Measurements from ENCODE around the gene GRAMD2B.
"Not testable (repeated sequence)": the region's sequence is repeated elsewhere in the genome, so short reads cannot be mapped to it uniquely, and the experiment has no call there.

The GRAMD2B gene

DNA sequence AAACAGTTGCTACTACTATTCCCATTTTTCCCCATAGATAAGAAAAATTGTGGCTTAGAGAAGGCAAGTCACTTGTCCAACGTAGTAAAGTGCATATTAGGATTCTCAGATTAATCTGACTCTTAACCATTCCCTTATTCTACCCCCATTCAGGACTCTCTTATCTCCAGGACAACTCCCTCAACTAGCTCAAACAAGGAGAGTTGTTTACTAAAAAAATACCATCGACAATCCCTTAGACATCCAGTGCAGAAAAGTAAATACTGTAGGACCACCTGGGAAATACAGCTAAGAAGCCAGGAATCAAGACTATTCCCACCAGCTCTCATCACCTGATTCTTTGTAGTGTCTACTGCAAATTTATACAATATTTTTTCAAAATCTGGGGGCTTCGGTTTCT is 9.4 kb upstream of the GRAMD2B start:
- no peak for DNase-seq (ENCODE audit: low read depth, low spot score)

DNA sequence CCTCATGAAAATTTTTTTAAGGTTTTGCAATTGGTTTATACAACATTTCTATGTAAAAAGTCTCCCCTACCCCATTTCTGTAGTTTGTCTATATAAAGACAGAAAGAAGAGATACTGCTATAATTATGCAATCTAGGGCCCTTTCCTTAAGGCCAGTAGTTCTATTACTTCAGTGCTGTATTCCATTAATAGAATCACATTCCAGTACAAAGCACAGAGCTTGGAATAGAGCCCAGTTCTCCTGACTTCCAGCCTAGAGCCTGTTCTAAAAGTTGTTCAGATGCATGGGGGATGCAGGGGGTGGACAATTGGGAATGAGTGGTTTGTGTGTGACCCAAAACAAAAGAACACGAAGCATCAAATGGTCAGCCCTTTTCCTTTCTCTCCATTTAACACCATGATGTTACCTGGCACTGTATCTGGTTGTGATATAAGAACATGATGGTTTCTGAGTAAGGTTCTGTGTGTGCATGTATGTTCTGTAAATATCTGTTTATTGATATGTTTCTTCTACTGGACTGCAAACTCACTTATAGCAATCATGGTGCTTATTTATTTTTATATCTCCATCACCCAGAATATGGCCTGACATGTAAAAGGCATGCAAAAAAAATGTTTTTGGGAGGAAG is 8.2 kb upstream of the GRAMD2B start:
- peak; percentile 77 for DNase-seq (ENCODE audit: low read depth, low spot score)

DNA sequence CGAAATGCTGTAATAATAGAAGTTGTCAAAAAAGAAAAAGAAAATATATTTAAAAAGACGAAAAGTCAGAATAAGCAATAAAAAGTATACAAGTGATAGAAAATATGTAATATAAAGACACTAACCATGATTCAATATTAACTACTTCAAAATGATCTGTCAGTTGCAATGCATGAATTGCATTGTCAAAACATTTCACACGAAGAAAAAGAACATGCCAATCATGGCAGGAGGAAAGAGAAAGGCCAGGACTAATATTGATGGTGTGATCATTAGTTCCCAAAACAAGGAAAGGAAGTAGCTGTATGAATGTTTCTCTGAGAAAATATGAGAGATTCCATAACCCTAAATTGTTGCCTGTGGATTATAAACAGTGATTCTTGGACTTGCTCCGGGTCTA is 7.4 kb upstream of the GRAMD2B start:
- no peak for DNase-seq (ENCODE audit: low read depth, low spot score)

DNA sequence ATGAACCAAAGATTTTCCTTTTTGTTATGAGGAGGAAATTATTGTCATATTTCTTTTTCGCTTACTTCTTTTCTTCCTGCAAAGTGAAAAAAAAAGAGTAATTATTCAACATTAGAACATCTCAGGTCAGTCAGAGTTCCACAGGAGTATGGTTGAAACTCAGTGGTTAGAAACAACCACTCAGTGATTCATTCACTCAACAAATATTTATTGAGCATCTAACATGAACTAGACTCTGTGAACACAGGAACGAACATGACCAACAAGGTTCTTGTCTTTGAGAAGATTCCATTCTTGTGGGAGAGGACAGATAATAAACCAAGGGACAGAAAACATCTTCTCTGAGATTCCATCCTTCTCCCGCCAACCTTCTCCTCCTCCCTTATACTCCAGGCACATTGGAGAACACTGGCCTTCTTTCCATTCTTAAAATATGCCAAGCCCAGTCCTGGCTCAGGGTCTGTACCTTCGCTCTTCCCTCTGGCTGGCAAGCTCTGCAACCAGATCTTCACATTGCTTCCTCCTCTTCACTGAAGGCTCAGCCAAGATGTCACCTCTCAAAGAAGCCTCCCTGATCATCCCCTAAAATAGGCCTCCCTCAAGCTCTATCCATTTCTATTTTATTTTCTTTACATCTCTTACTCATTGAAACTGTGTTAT is 6.8 kb upstream of the GRAMD2B start:
- DNase-seq (ENCODE audit: low read depth, low spot score) = no peak

DNA sequence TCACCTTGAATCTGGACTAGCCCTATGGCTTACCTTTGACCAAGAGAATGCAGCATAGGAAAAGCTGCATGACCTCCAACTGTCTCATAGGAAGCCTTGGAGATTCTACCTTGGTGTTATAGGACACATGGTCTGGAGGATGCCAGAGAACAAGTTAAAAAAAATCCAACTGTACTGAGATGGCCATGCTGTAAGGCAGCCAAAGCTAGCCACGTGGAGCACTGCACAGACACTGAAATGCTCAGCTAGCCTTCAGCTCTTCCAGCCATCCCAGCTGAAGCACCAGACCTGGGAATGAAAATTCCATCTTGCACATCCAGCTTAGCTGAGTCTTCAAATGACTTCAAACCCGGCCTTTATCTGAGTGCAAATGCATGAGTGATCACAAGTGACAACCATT is 6.0 kb upstream of the GRAMD2B start:
- no peak for DNase-seq (ENCODE audit: low read depth, low spot score)

DNA sequence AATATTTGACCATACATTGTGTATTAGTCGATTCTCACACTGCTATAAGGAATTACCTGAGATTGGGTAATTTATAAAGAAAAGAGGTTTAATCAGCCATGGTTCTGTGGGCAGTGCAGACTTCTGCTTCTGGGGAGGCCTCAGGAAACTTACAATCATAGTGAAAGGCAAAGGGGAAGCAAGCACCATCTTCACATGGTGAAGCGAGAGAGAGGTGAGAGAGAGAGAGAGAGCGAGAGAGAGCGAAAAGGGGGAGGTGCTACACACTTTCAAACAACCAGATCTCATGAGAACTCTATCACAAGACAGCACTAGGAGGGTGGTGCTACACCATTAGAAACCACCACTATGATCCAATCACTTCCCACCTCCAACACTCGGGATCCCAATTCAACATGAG is 4.1 kb upstream of the GRAMD2B start:
- no peak for DNase-seq (ENCODE audit: low read depth, low spot score)

DNA sequence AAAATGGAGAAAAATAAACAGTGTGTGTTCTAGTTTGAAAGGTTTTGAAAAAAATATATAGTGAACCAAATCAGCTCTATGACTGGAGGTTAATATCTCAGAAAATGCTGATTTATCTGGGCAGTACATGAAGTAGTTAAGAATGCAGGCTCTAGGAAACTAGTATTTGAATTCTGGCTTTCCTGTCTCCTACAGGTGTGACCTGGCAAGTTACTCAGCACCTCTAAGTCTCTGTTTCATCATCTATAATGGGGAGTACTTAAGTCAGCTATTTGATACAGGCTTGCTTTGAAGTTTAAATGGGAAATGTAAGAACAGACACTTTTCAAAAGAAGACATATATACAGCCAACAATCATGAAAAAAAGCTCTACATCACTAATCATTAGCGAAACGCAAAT is 5.2 kb downstream of the GRAMD2B start:
- no peak for DNase-seq (ENCODE audit: low read depth, low spot score)

DNA sequence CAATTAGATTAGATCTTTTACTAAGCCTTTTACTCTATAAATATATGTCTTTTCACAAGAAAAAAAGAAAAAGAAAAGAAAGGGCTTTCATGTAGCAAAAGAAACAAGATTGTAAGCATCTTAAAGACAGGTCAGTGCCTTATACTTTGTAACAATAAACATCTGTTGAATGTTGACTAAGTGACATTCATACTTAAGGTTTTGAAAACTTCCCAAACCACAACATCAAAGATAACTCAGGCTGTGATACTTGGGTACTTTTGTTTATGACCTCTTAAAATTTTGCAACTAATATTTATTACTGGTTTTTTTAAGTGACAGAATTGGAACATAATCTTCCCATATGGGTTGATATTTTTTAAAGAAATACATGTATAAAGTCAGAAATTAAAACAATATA is 7.4 kb downstream of the GRAMD2B start:
- DNase-seq (ENCODE audit: low read depth, low spot score) = no peak

DNA sequence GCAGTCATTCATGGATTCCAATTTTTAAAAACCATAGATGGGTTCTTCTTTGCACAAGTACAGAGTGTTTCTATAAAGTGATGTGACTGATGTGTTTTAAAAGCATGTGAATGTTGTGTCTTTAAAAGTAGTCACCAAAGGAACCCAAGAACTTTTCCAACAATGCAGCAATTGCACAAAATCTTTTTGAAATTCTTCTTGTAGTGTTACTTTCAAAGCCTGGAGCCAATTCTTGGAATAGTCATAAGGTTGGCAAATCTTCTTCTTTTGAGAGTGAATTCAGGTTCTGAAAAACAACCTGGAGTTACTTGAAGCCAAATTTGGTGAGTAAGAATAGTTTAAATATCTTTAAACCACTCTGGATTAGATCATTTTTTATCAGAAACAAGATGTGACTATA is 10.5 kb downstream of the GRAMD2B start:
- DNase-seq (ENCODE audit: low read depth, low spot score) = peak; percentile 61

DNA sequence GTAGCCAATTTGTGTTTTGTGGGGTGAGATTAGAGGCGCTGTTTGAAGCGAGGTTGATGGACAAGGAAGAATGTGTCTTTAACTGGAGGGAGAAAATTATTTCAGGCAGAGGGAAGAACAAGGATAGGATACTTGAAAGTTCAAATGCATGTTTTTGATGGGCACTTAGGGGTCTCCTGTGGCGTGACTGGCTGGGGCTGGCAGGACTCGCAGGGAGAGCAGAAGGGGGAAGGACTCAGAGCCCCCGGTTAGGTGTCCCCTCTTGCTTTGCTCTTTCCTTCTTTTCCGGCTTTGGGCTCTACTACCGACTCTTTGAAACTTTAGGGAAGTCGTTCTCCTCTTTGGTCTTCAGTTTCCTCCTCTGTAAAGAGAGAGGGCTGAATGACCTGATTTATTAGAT is 12.1 kb downstream of the GRAMD2B start:
- DNase-seq (ENCODE audit: low read depth, low spot score) = no peak

DNA sequence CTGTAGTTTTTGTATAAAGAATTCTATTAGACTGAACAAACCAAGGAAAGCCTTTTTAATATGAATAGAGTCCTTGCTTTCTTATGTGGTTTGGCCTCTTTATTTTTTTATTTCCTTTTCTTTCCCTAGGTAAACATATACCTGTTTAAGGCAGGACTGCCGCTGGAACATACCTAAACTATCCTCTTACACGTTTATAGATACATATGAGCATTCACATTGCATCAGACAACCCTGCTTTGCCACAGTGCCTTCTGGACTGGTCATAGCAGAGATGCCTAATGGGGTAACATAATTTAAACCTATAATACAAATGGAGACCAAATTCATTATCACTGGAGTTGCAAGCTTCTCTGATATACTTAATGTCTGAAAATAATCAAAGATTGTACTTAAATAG is 12.5 kb downstream of the GRAMD2B start:
- no peak for DNase-seq (ENCODE audit: low read depth, low spot score)

DNA sequence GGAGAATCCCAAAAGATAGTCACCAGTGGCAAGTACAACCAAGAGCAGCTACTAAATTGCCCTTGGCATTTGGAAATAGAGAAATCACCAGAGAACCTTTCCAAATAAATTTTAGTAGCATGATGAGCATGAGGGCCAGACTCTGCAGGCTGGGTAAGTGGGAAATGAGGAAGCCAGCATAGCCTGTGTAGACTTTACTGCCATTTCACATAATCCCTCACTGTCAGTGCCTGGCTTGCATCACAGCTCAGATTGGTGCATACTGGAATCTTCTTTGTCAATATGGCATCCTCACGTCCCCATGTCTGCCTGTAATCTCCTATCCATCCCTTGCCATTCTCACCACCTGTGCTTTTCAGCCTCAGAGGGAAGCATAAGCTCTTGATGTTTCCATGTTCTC is 14.5 kb downstream of the GRAMD2B start:
- DNase-seq (ENCODE audit: low read depth, low spot score) = no peak

DNA sequence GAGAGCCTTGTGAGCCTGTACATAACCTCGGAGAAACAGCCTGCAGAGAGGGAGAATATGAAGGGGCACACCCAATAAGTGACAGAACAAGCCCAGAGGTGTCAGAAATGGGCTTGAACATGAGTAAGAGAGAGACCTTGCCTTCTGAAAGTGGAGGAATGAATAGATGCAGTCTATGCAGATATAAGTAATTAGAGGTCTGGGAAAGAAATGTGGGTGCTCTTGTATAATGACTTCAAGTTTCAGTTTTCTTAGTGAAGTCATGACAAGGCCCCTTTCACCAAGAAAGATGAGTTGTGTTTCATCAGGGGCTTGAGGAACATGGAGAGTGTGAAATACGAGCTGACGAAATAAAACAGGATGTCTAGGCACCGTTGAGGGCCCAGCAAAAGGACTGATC is 15.1 kb downstream of the GRAMD2B start:
- no peak for DNase-seq (ENCODE audit: low read depth, low spot score)

DNA sequence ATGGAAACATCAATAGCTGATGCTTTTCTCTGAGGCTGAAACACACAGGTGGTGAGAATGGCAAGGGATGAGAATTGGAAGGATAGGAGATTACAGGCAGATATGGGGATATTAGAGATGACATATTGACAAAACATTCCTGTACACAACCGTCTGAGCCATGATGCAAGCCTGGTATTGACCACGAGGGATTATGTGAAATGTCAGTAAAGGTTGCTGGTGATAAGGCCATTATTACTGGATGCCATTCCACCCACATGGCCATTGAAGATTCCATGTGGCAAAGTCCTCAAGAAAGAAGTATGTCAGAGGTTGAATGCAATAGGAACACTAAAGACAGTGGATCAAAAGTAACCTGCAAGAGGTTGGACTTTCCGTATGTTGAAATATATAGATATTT is 15.7 kb downstream of the GRAMD2B start:
- peak; percentile 24 for DNase-seq (ENCODE audit: low read depth, low spot score)

DNA sequence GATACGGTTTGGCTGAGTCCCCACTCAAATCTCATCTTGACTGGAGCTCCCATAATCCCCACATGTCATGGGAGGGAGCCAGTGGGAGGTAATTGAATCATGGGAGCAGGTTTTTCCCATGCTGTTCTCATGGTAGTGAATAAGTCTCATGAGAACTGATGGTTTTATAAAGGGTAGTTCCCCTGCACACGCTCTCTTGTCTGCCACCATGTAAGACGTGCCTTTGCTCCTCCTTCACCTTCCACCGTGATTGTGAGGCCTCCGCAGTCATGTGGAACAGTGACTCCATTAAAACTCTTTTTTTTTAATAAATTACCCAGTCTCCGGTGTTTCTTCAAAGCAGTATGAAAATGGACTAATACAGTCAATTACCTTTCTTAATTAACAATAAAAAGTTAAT is 16.5 kb downstream of the GRAMD2B start:
- DNase-seq (ENCODE audit: low read depth, low spot score) = not testable (repeated sequence)

DNA sequence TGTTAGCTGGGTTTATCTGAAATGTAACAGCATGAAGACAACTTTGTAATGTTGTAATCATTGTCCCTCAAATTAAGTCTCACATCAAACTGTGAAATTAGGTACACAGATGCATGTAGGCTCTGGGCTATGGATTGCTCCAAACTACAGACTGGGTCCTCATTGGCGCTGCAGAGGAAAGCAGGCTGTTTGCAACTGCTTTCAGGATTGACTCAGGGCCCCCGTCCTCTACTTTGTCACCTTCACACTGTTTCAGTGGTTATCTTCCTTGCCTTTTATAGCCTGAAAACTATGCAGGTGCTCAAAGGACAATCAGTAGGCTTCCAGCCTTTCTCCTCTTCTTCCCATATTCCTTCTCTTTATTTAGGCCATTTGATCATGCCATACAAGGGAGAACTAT is 18.0 kb downstream of the GRAMD2B start:
- DNase-seq (ENCODE audit: low read depth, low spot score) = no peak

DNA sequence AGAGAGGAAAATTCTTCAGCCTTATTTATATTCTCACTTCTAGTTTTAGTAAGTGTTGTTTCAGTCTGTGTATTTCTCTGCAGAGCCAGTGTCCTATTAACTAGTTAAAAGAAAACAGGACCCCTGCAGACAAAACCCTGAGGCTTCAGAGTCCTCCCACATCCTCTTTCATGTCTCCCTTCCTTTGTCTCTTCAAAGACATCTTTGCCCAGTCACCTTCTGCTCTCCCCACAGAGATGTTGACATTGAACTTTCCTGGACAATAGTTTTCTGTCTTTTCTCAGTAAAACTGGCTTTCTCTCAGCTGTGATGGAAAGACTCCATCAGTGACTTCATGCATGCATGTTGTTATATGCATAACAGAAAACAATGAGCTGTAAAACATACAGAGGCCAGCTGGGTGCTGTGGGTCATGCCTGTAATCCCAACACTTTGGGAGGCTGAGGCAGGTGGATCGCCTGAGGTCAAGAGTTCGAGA is 20.2 kb downstream of the GRAMD2B start:
- DNase-seq (ENCODE audit: low read depth, low spot score) = no peak

DNA sequence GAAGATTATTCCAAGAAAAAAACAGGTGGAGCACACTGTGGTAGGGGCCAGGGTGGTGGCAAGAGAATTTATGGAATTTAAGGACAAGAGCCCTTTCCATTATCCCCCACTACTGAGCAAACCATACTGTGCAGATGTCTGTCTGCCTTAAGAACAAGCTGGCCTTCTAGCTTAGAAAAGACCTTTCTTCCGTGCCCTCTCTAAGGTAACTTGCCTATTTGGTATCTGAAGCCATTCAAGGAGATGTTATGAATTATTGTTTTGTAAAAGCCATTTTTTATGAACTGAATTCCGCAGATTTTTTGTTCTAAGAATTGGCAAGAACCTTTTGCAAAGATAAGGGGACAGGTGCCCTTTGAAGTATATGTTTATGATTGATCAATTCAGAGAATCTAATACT is 20.9 kb downstream of the GRAMD2B start:
- DNase-seq (ENCODE audit: low read depth, low spot score) = no peak

DNA sequence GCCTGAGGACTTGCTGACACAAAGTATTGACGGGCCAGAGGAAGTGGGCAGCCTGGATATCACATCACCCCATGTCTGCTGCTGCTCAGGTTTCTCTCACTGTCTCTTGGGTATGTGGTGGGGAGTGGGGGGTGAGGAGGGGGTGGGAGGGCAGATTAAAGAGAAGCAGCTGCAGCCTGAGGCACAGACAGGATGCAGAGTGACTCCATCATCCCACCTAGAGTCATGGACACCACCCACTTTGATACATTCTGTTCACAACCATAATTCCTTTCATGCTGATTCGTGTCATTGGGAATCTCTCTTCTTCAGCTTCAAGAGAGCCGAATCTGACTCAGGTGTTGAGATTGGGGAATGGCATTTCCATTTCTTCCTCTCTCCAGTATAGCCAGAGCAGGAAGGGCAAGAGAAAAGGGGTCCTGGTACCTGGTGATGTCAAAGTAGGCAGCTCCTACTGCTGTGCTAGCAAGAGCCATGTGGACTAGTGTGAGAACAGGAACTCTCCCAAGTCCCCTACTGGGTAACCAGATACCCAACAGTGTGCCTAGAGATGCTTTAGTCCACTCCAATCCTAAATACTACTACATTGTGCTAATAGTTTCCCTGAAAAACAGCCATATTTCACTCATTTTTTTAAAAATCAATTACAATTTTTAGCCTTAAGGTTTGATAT is 22.4 kb downstream of the GRAMD2B start:
- DNase-seq (ENCODE audit: low read depth, low spot score) = no peak

DNA sequence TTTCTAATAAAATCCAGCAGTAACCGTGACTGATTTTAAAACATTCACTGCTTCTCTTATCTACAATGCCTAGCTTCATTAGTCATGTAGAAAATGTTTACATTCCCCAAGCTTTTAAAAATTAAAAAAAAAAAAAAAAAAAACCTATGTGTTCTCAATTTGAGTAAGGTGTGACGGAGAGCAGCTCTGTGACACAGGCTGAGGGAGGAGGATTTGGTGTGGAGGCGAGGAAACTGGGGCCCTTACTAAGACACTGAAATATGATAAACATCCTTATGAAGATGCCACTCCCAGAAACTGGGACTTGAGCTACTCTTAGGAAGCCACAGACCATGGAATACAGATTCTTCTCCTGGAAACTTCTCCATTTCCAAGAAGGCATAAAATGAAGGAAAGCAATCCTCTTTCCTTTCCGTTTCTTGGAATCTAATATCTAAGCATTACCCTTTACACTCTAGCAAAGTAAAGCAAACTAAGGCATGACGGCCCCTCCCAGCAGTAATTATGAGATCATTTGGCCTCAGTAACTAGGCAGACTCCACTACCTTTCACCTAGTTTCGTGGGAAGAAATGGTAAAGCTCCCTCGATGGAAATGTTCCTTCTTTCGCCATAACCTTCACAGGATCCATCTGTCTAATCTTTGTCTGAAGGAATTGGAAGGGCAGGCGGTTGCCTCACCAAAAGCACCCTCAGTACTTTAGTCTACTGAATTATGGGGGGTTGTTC is 23.5 kb downstream of the GRAMD2B start:
- peak; percentile 43 for DNase-seq (ENCODE audit: low read depth, low spot score)

DNA sequence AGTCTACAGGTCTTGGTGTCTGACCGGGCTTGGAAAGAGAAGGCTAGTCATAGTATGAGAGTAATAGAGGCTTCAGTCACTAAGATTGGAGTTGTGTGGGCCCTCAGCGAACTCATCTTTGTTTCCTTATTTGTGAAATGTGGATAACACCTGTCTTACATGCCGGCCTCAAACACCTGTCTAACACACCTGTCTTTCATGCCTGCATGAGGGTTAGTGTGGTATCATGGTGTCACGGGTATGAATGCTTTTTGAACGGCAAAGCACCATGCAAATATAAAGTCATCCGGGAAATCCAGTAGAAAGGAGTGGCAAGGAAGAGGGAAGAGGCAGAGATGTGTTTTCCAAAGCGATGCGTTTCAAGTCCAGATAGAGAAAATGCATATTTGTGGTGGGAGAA is 25.5 kb downstream of the GRAMD2B start:
- no peak for DNase-seq (ENCODE audit: low read depth, low spot score)

DNA sequence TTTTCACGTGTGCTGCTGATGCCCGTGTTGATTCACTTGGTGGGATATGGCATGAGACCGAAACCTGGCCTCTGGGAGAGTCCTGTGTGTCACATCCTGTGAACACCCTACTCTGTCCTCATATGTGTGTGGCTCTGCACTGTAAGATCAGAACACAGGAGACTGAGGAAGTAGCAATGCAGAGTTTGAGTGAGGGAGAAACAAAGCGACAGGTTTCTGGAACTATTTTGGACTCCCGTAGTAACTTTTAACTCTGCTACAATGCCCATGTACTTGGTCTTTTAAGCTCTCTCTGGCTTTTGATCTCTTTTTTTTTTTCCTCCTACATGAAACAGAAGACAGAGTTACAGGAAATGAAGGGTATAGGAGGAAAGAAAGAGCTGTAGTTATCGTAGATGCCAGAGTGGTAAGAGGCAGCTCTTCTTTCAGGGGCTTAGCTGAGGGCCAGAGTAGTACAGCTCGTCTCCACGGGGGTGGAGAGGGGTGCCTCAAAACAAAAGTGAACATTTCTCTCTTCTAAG is 26.6 kb downstream of the GRAMD2B start:
- DNase-seq (ENCODE audit: low read depth, low spot score) = no peak
